H9 (cell line): ENCODE measurements around the gene TGM4. TPM values are rescaled to one million over a fixed set of nuclear protein-coding genes. Genes with fewer than 3 reads are reported as not detected.

Experiments used
- DNase-seq: peaks from one replicate; pipeline ENCODE4 v3.0.0-alpha.2; 2017
- H2AFZ ChIP-seq: one replicate; pipeline ENCODE4 v1.6.1; 2013; ENCODE audit warnings: mild to moderate bottlenecking, low read length, control low read depth, moderate library complexity
- H2AK5ac ChIP-seq: 2 replicates; pipeline ENCODE4 v1.6.1; 2013; ENCODE audit warnings: low read length, control low read depth, mixed read lengths; ENCODE audit not compliant: insufficient read length
- H2BK120ac ChIP-seq: one replicate; pipeline ENCODE4 v1.6.1; 2013; ENCODE audit warnings: low read depth, mild to moderate bottlenecking, low read length, control low read depth, inconsistent platforms; ENCODE audit not compliant: poor library complexity, severe bottlenecking
- H2BK12ac ChIP-seq: 2 replicates; pipeline ENCODE4 v1.6.1; 2013; ENCODE audit warnings: low read length, control low read depth, mixed read lengths, low read depth; ENCODE audit not compliant: insufficient read length
- H2BK15ac ChIP-seq: 2 replicates; pipeline ENCODE4 v1.6.1; 2013; ENCODE audit warnings: low read depth, low read length, control low read depth
- H2BK20ac ChIP-seq: one replicate; pipeline ENCODE4 v1.6.1; 2013; ENCODE audit warnings: low read depth, mild to moderate bottlenecking, low read length, control low read depth, inconsistent platforms; ENCODE audit not compliant: poor library complexity, severe bottlenecking
- H2BK5ac ChIP-seq: 2 replicates; pipeline ENCODE4 v1.6.1; 2013; ENCODE audit warnings: low read length, control low read depth, mixed read lengths; ENCODE audit not compliant: insufficient read length
- H3K14ac ChIP-seq: 2 replicates; pipeline ENCODE4 v1.6.1; 2013; ENCODE audit warnings: low read length, control low read depth; ENCODE audit not compliant: insufficient read depth
- H3K18ac ChIP-seq: 2 replicates; pipeline ENCODE4 v1.6.1; 2013; ENCODE audit warnings: low read depth, mild to moderate bottlenecking, mixed read lengths, low read length, control low read depth; ENCODE audit not compliant: insufficient read length
- H3K23ac ChIP-seq: 2 replicates; pipeline ENCODE4 v1.6.1; 2013; ENCODE audit warnings: low read length, control low read depth, mixed read lengths, low read depth; ENCODE audit not compliant: insufficient read length
- H3K23me2 ChIP-seq: 2 replicates; pipeline ENCODE4 v1.6.1; 2013; ENCODE audit warnings: low read depth, mild to moderate bottlenecking, mixed read lengths, low read length, control low read depth; ENCODE audit not compliant: insufficient read length, poor library complexity, severe bottlenecking
- H3K27ac ChIP-seq: 2 replicates; pipeline ENCODE4 v1.5.1; 2013; ENCODE audit warnings: low read length, control low read depth, mixed read lengths, low read depth; ENCODE audit not compliant: insufficient read length
- H3K27me3 ChIP-seq: 2 replicates; pipeline ENCODE4 v1.6.1; 2013; ENCODE audit warnings: low read length, control low read depth, inconsistent platforms; ENCODE audit not compliant: insufficient read depth
- H3K4ac ChIP-seq: 2 replicates; pipeline ENCODE4 v1.6.1; 2013; ENCODE audit warnings: low read depth, mild to moderate bottlenecking, control low read depth, inconsistent platforms, low read length, moderate library complexity
- H3K4me1 ChIP-seq: 2 replicates; pipeline ENCODE4 v1.6.1; 2013; ENCODE audit warnings: low read length, control low read depth, inconsistent platforms; ENCODE audit not compliant: insufficient read depth
- H3K4me2 ChIP-seq: 2 replicates; pipeline ENCODE4 v1.6.1; 2013; ENCODE audit warnings: low read length, control low read depth, mixed read lengths; ENCODE audit not compliant: insufficient read length, insufficient read depth
- H3K56ac ChIP-seq: 2 replicates; pipeline ENCODE4 v1.6.1; 2013; ENCODE audit warnings: low read depth, mild to moderate bottlenecking, mixed read lengths, low read length, control low read depth; ENCODE audit not compliant: insufficient read length
- H3K79me1 ChIP-seq: 2 replicates; pipeline ENCODE4 v1.6.1; 2013; ENCODE audit warnings: low read depth, mild to moderate bottlenecking, moderate library complexity, low read length, control low read depth, inconsistent platforms; ENCODE audit not compliant: insufficient read depth, poor library complexity, severe bottlenecking
- H3K79me2 ChIP-seq: 2 replicates; pipeline ENCODE4 v1.6.1; 2013; ENCODE audit warnings: low read length, control low read depth, inconsistent platforms; ENCODE audit not compliant: insufficient read depth
- H3K9ac ChIP-seq: 2 replicates; pipeline ENCODE4 v1.6.1; 2013; ENCODE audit warnings: low read length, control low read depth, mixed read lengths; ENCODE audit not compliant: insufficient read length; ENCODE audit errors: extremely low read depth
- H3K9me3 ChIP-seq: one replicate; pipeline ENCODE4 v1.6.1; 2013; ENCODE audit warnings: low read depth, low read length, inconsistent platforms; ENCODE audit not compliant: control insufficient read depth
- H3T11ph ChIP-seq: one replicate; pipeline ENCODE4 v1.6.1; 2013; ENCODE audit warnings: mild to moderate bottlenecking, low read length, control low read depth, inconsistent platforms
- H4K20me1 ChIP-seq: one replicate; pipeline ENCODE4 v1.6.1; 2013; ENCODE audit not compliant: control insufficient read depth, insufficient read length, insufficient read depth
- H4K5ac ChIP-seq: 2 replicates; pipeline ENCODE4 v1.6.1; 2013; ENCODE audit warnings: low read depth, mild to moderate bottlenecking, mixed read lengths, low read length, control low read depth; ENCODE audit not compliant: insufficient read length
- H4K8ac ChIP-seq: replicated peaks from 2 replicates; pipeline ENCODE4 v1.6.1; 2013; ENCODE audit warnings: low read length, control low read depth, mixed read lengths, low read depth; ENCODE audit not compliant: insufficient read length
- H4K91ac ChIP-seq: 2 replicates; pipeline ENCODE4 v1.6.1; 2013; ENCODE audit warnings: low read depth, mild to moderate bottlenecking, moderate library complexity, mixed read lengths, low read length, control low read depth; ENCODE audit not compliant: insufficient read length
- H3K27ac Mint-ChIP-seq, 3 experiments: 2 replicates in 2 of 3; 3 replicates in 1 of 3; pipeline ENCODE4 v1.8.0; 2020 to 2021; ENCODE audit warnings: mixed read lengths in 3 of 3, mild to moderate bottlenecking in 1 of 3, moderate library complexity in 1 of 3
- H3K27me3 Mint-ChIP-seq: 2 replicates; pipeline ENCODE4 v1.8.0; 2021; ENCODE audit warnings: low read depth, mild to moderate bottlenecking, moderate library complexity, mixed read lengths
- H3K36me3 Mint-ChIP-seq, 3 experiments: 2 replicates in 2 of 3; 3 replicates in 1 of 3; pipeline ENCODE4 v1.8.0; 2020 to 2021; ENCODE audit warnings: low read depth in 3 of 3, mixed read lengths in 3 of 3; ENCODE audit not compliant: insufficient read depth in 1 of 3
- H3K4me1 Mint-ChIP-seq, 2 experiments: 2 replicates each; pipeline ENCODE4 v1.8.0; 2020; ENCODE audit warnings: mixed read lengths in 2 of 2
- H3K4me3 Mint-ChIP-seq, 2 experiments: 2 replicates in 1 of 2; 3 replicates in 1 of 2; pipeline ENCODE4 v1.8.0; 2020 to 2021; ENCODE audit warnings: mild to moderate bottlenecking in 2 of 2, mixed read lengths in 2 of 2, moderate library complexity in 1 of 2
- H3K9me3 Mint-ChIP-seq, 2 experiments: 2 replicates in 1 of 2; 3 replicates in 1 of 2; pipeline ENCODE4 v1.8.0; 2020; ENCODE audit warnings: mild to moderate bottlenecking in 2 of 2, mixed read lengths in 2 of 2, moderate library complexity in 1 of 2
- WGBS: extraction: QIAGEN DNeasy Blood & Tissue Kit; methylation state at CpG from one replicate; pipeline ENCODE4 v1.1.7; 2013; ENCODE audit warnings: missing lambda C conversion rate, low lambda C conversion rate, mixed read lengths; ENCODE audit not compliant: insufficient read length; ENCODE audit errors: extremely low coverage; 5-methylcytosine and 5-hydroxymethylcytosine counted together
- total RNA-seq: library from RNA; stranded (reverse); gene quantifications from 2 replicates; pipeline ENCODE4 v1.2.1, GENCODE V29; 2021
- TF ChIP-seq, protein P1 (sequence below): fragments of 200-600 bp; sonication (generic); conservative IDR thresholded peaks from 3 replicates; pipeline ENCODE4 v1.8.0; 2021; ENCODE audit warnings: antibody characterized with exemption, mild to moderate bottlenecking

Gene TGM4
- total RNA-seq, 1 experiment from 2014 or later: not detected

DNA sequence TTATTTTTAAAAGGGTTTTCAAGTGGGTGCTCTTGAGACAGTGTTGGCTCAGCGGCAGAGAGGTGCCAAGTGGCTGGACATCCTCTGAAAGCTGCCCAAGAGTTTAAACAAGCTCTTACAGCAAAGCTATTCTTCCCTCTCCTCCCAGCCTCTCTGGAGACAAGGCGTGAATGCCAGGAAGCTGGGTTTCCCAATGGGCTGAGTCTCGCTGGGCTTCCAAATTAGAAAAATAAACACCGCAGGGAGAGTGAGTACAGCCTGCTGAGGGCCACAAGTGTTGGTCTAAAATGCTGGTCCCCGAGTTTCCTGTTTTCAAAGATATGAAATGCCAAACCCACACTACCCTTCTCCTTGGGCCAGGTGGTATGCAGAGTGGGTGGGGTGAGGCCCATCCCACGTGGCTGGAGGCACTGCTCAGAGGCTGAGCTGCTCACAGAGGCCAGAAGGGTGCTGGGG lies 65.2 kb downstream of the TGM4 start:
- Histone ChIP-seq H3K79me1 (no peaks in the 10 kb centered on the region), H3K4me2 (no peak overlapping the region), H2BK20ac (no peak overlapping the region), H3K23ac (no peak overlapping the region), H3K18ac (no peak overlapping the region), H3K27me3 (no peaks in the 10 kb centered on the region), H3K9me3 (no peaks in the 10 kb centered on the region), H3T11ph (no peak overlapping the region), H3K23me2 (no peaks in the 10 kb centered on the region), H3K27ac (no peak overlapping the region), H3K9ac (no peak overlapping the region), H3K79me2 (no peaks in the 10 kb centered on the region), H2BK15ac (no peak overlapping the region), H3K56ac (no peak overlapping the region), H2BK5ac (no peak overlapping the region), H3K4ac (no peak overlapping the region), H2BK12ac (no peak overlapping the region), H2AFZ (no peak overlapping the region), H2AK5ac (no peak overlapping the region), H4K91ac (no peak overlapping the region), H4K8ac (no peak overlapping the region), H3K4me1 (no peaks in the 10 kb centered on the region), H4K20me1 (no peaks in the 10 kb centered on the region), H4K5ac (no peak overlapping the region), H3K14ac (no peak overlapping the region), H2BK120ac (no peak overlapping the region)
- TF ChIP-seq, protein P1, sequence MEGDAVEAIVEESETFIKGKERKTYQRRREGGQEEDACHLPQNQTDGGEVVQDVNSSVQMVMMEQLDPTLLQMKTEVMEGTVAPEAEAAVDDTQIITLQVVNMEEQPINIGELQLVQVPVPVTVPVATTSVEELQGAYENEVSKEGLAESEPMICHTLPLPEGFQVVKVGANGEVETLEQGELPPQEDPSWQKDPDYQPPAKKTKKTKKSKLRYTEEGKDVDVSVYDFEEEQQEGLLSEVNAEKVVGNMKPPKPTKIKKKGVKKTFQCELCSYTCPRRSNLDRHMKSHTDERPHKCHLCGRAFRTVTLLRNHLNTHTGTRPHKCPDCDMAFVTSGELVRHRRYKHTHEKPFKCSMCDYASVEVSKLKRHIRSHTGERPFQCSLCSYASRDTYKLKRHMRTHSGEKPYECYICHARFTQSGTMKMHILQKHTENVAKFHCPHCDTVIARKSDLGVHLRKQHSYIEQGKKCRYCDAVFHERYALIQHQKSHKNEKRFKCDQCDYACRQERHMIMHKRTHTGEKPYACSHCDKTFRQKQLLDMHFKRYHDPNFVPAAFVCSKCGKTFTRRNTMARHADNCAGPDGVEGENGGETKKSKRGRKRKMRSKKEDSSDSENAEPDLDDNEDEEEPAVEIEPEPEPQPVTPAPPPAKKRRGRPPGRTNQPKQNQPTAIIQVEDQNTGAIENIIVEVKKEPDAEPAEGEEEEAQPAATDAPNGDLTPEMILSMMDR: no peak
- H3K27ac Mint-ChIP-seq: no peak overlapping the region; a peak in 1 of 7 replicates
- no peaks in the 10 kb centered on the region for H3K4me1 Mint-ChIP-seq
- H3K27me3 Mint-ChIP-seq: no peaks in the 10 kb centered on the region
- peaks cover 28 to 65% (median 64%) of the 10 kb centered on the region in 3 experiments; a peak in 6 of 7 replicates for H3K36me3 Mint-ChIP-seq
- no peak overlapping the region for H3K4me3 Mint-ChIP-seq
- no peaks in the 10 kb centered on the region for H3K9me3 Mint-ChIP-seq
- no peak for DNase-seq
- no CpG with 5 or more reads among the region's 6 CpGs for WGBS
